ENCODE measurements around the gene ZEB1.
"Not testable (repeated sequence)": the region's sequence is repeated elsewhere in the genome, so short reads cannot be mapped to it uniquely, and the experiment has no call there.

Gene ZEB1

DNA sequence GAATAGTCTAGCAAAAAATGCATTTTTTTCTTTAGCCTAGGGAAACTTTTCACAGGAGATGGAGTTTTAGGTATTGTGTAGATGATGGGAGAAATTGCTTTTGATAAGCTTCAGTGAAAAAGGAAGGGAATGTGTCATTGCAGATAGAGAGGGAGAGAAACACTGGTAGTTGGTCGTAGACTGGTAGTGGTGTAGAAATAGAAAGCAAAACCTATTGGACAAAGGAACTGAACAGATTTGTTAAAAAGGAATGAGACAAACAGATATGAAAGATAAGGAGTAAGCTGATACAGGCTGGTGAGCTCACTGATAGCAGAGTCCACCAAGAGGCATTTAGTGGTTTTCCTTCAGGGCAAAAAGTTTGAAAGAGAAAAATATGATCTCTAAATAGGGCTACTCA, 94.3 kb downstream of the ZEB1 start:
- Histone ChIP-seq H3K36me3 (ENCODE audit: control insufficient read depth, insufficient read depth, low read length) (no peaks in the 10 kb centered on the region), H3K9ac (ENCODE audit: low read length) (no peak overlapping the region), H3K4me1 (ENCODE audit: control insufficient read depth, insufficient read depth, low read length) (no peaks in the 10 kb centered on the region), H3K27ac (ENCODE audit: low read depth, low read length) (no peak overlapping the region), H3K27me3 (ENCODE audit: control insufficient read depth, insufficient read depth, low read length) (no peaks in the 10 kb centered on the region), H3K4me3 (ENCODE audit: low read length) (no peak overlapping the region)

DNA sequence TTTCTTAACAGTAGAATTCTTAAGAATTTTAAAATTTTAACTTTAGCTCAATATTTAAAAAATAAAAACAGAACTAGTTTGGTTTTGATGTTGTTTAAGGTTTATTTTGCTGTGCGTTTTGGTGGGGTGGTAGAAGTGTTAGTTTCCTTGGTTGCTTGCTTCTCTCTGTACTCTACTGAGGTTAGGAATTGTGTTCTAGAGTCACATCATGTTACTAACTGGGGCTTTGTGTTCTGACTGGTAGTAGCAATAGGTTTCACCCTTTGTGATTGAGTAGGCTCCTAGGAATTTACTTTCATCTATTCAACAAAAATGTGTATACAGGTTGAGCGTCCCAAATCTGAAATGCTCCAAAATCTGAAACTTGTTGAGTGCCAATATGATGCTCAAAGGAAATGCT, 99.5 kb downstream of the ZEB1 start:
- Histone ChIP-seq H3K36me3 (ENCODE audit: control insufficient read depth, insufficient read depth, low read length) (no peaks in the 10 kb centered on the region), H3K27ac (ENCODE audit: low read depth, low read length) (no peak overlapping the region), H3K4me3 (ENCODE audit: low read length) (no peak overlapping the region), H3K4me1 (ENCODE audit: control insufficient read depth, insufficient read depth, low read length) (peaks cover 8% of the 10 kb centered on the region), H3K27me3 (ENCODE audit: control insufficient read depth, insufficient read depth, low read length) (no peaks in the 10 kb centered on the region), H3K9ac (ENCODE audit: low read length) (no peak overlapping the region)

DNA sequence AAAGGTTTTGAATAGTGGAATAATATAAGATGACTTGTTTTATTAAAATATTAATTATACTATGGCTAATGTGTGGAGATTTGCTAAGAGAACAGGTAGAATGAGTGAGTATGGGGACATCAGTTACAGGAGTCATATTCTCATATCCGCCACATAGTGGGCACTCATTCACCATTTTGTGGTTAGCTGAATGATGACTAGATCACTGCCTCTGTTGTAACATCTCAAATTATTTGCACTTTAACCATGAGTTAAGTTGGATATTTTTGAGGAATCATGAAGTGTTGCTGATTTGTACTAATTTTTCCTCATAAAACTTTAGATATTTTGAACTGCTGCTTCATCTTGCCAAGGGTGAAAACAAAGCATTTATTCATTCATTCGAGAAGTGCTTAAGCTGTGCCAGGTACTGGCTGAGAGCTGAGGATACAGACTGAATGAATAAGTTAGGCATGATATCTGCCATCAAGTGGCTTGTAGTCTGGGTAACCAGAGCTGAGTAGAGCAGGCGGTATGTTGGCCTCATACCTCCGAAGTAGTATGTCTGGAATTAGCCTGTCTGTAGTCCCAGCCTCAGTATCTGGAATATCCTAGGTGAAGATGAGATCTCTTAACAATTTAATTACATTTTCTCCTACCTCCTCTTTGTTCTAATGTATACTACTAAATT, 100.5 kb downstream of the ZEB1 start:
- H3K27me3 ChIP-seq (ENCODE audit: control insufficient read depth, insufficient read depth, low read length) = no peaks in the 10 kb centered on the region
- peaks cover 8% of the 10 kb centered on the region for H3K4me1 ChIP-seq (ENCODE audit: control insufficient read depth, insufficient read depth, low read length)
- H3K27ac ChIP-seq (ENCODE audit: low read depth, low read length) = no peak overlapping the region
- H3K36me3 ChIP-seq (ENCODE audit: control insufficient read depth, insufficient read depth, low read length) = no peaks in the 10 kb centered on the region
- no peak overlapping the region for H3K4me3 ChIP-seq (ENCODE audit: low read length)
- H3K9ac ChIP-seq (ENCODE audit: low read length) = no peak overlapping the region

DNA sequence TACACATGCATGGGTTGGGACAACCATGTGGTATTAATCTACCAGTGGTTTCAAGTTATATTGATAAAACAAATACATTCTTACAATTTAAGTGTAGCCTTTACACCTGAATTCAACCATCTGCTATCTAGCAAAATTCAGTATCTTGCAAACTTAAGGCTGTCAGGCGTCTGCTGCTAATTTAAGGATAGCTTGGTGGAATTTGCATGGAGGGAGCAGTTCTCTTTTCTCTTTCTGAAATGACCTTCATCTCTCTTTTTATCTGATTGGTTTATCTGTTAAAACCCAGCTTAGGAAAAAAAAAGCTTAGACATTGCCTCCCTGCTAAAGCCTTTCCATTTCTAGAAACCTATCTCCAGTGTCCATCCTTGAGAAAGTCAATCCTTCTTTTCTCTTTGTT, 102.3 kb downstream of the ZEB1 start:
- no peaks in the 10 kb centered on the region for H3K27me3 ChIP-seq (ENCODE audit: control insufficient read depth, insufficient read depth, low read length)
- no peaks in the 10 kb centered on the region for H3K36me3 ChIP-seq (ENCODE audit: control insufficient read depth, insufficient read depth, low read length)
- no peak overlapping the region for H3K4me3 ChIP-seq (ENCODE audit: low read length)
- H3K9ac ChIP-seq (ENCODE audit: low read length) = no peak overlapping the region
- H3K4me1 ChIP-seq (ENCODE audit: control insufficient read depth, insufficient read depth, low read length) = peaks cover 10% of the 10 kb centered on the region
- no peak overlapping the region for H3K27ac ChIP-seq (ENCODE audit: low read depth, low read length)

DNA sequence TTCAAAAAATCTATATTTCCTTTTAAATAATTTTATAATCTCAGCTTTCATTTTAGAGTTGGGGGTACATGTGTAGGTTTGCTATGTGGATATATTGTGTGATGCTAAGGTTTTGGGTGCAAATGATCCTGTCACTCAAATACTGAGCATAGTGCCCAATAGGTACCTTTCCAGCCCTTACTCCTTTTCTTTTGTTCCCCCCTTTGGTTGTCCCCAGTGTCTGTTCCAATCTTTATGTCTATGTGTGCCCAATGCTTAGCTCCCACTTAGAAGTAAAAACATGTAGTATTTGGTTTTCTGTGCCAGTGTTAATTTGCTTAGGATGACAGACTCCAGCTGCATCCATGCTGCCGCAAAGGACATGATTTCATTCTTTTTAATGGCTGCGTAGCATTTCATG, 103.6 kb downstream of the ZEB1 start:
- no peaks in the 10 kb centered on the region for H3K27me3 ChIP-seq (ENCODE audit: control insufficient read depth, insufficient read depth, low read length)
- no peak overlapping the region for H3K9ac ChIP-seq (ENCODE audit: low read length)
- no peak overlapping the region for H3K4me3 ChIP-seq (ENCODE audit: low read length)
- H3K36me3 ChIP-seq (ENCODE audit: control insufficient read depth, insufficient read depth, low read length) = no peaks in the 10 kb centered on the region
- peaks cover 10% of the 10 kb centered on the region for H3K4me1 ChIP-seq (ENCODE audit: control insufficient read depth, insufficient read depth, low read length)
- no peak overlapping the region for H3K27ac ChIP-seq (ENCODE audit: low read depth, low read length)

DNA sequence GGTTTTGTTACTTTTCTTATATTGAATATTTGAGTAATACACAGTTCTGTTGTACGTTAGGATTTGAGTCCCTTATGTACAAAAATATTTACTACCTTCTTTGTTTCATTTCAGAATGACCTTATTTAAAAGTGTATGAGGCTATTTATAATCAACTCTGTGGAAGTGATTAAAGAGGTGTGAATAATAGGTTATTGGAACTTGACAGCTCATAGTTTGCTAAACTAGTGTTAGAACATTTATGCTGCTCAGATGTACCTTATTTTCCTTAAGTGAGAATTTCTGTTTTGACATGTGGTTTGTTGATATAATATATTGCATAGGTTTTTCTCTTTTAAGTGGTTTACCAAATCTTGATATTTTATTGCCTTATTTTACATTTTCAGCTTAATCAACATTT, 105.5 kb downstream of the ZEB1 start:
- no peak overlapping the region for H3K27ac ChIP-seq (ENCODE audit: low read depth, low read length)
- no peaks in the 10 kb centered on the region for H3K27me3 ChIP-seq (ENCODE audit: control insufficient read depth, insufficient read depth, low read length)
- H3K9ac ChIP-seq (ENCODE audit: low read length) = no peak overlapping the region
- H3K4me1 ChIP-seq (ENCODE audit: control insufficient read depth, insufficient read depth, low read length) = peaks cover 10% of the 10 kb centered on the region
- H3K4me3 ChIP-seq (ENCODE audit: low read length) = no peak overlapping the region
- no peaks in the 10 kb centered on the region for H3K36me3 ChIP-seq (ENCODE audit: control insufficient read depth, insufficient read depth, low read length)

DNA sequence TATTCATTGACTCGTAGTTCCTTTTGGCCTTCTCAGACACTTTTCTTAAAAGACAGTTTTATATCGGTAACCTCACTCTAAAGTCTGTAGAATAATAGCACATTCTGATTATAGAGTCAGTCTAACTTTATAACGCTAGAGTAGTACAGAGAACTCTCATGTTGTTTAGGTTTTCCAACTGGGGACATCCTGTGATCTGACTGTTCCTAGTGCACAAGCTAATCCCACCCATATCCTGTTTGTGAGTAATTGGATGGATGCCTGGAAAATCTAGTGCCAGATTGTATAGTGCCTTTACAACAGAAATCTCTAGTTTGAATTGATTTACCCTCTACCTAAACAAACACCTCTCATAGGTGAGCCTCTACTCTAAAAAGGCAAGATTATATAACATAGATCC, 107.4 kb downstream of the ZEB1 start:
- H3K27me3 ChIP-seq (ENCODE audit: control insufficient read depth, insufficient read depth, low read length) = no peaks in the 10 kb centered on the region
- peaks cover 7% of the 10 kb centered on the region for H3K4me1 ChIP-seq (ENCODE audit: control insufficient read depth, insufficient read depth, low read length)
- no peak overlapping the region for H3K9ac ChIP-seq (ENCODE audit: low read length)
- no peak overlapping the region for H3K27ac ChIP-seq (ENCODE audit: low read depth, low read length)
- H3K36me3 ChIP-seq (ENCODE audit: control insufficient read depth, insufficient read depth, low read length) = no peaks in the 10 kb centered on the region
- no peak overlapping the region for H3K4me3 ChIP-seq (ENCODE audit: low read length)

DNA sequence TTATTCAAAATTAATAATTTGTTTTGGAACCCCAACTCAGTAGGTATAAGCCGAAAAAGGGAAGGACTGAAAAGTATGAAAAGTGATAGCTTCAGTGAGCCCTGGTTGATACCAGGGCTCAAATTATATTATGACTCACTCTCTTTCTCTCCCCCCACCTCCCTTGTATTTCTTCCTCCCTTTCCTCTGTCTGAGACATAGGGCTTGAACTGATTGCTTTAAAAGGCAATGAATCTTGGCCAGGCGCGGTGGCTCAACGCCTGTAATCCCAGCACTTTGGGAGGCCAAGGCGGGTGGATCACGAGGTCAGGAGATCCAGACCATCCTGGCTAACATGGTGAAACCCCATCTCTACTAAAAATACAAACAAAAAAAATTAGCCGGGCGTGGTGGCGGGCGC, 108.3 kb downstream of the ZEB1 start:
- H3K4me3 ChIP-seq (ENCODE audit: low read length); H3K4me1 ChIP-seq (ENCODE audit: control insufficient read depth, insufficient read depth, low read length); H3K36me3 ChIP-seq (ENCODE audit: control insufficient read depth, insufficient read depth, low read length); H3K27ac ChIP-seq (ENCODE audit: low read depth, low read length); H3K9ac ChIP-seq (ENCODE audit: low read length); H3K27me3 ChIP-seq (ENCODE audit: control insufficient read depth, insufficient read depth, low read length): not testable (repeated sequence)

DNA sequence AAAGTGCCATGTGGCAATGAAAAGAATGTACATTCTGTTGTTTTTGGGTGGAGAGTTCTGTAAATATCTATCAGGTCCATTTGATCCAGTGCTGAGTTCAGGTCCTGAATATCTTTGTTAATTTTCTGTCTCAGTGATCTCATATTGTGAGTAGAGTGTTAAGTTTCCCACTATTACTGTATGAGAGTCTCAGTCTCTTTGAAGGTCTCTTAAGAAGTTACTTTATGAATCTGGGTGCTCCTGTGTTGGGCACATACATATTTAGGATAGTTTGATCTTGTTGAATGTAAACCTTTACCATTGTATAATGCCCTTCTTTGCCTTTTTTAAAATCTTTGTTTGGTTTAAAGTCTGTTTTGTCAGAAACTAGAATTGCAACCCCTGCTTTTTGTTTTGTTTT, 109.5 kb downstream of the ZEB1 start:
- not testable (repeated sequence) for H3K27me3 ChIP-seq (ENCODE audit: control insufficient read depth, insufficient read depth, low read length); H3K4me3 ChIP-seq (ENCODE audit: low read length); H3K9ac ChIP-seq (ENCODE audit: low read length); H3K36me3 ChIP-seq (ENCODE audit: control insufficient read depth, insufficient read depth, low read length); H3K27ac ChIP-seq (ENCODE audit: low read depth, low read length); H3K4me1 ChIP-seq (ENCODE audit: control insufficient read depth, insufficient read depth, low read length)

DNA sequence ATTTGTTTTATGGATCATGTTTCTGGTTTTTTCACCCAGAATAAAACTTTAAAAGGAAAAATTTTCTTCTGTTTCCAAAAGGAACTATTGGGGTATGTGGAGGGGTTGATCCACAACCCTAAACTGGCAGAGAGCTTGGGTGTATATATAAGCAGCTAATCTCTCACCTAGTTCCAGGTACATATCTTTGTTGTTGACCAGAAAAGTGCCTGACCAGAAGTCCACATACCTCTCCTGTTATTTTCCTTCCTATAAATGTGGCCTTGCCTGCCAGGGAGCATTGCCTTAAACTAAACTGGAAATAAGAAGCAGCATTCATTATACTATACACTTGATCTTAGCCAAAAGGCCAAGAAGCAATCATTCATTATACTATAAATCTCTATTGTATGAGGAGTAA, 112.0 kb downstream of the ZEB1 start:
- Histone ChIP-seq H3K4me1 (ENCODE audit: control insufficient read depth, insufficient read depth, low read length) (peaks cover 4% of the 10 kb centered on the region), H3K4me3 (ENCODE audit: low read length) (no peak overlapping the region), H3K27me3 (ENCODE audit: control insufficient read depth, insufficient read depth, low read length) (no peaks in the 10 kb centered on the region), H3K36me3 (ENCODE audit: control insufficient read depth, insufficient read depth, low read length) (no peaks in the 10 kb centered on the region), H3K9ac (ENCODE audit: low read length) (no peak overlapping the region), H3K27ac (ENCODE audit: low read depth, low read length) (no peak overlapping the region)

DNA sequence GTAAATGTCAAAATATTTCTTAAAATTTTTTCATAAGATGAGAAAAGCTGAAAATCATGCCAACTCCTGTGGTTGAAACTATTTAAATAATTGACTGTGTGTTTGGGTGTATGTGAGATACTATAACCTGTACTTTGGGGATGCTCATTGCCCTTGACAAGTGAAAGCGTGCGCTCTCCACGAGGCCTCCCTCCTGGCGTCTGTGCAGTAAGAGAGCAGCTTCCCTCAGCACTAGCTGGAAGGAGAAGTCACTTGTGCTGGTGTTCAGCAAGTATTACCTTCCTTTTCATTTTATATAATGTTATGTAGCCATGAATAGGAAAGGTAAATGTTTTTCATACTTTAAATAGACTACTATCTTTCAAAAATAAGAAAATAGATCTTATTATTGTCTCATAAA, 118.9 kb downstream of the ZEB1 start:
- H3K9ac ChIP-seq (ENCODE audit: low read length) = no peak overlapping the region
- H3K27ac ChIP-seq (ENCODE audit: low read depth, low read length) = no peak overlapping the region
- no peaks in the 10 kb centered on the region for H3K27me3 ChIP-seq (ENCODE audit: control insufficient read depth, insufficient read depth, low read length)
- H3K4me3 ChIP-seq (ENCODE audit: low read length) = no peak overlapping the region
- no peaks in the 10 kb centered on the region for H3K36me3 ChIP-seq (ENCODE audit: control insufficient read depth, insufficient read depth, low read length)
- no peaks in the 10 kb centered on the region for H3K4me1 ChIP-seq (ENCODE audit: control insufficient read depth, insufficient read depth, low read length)

DNA sequence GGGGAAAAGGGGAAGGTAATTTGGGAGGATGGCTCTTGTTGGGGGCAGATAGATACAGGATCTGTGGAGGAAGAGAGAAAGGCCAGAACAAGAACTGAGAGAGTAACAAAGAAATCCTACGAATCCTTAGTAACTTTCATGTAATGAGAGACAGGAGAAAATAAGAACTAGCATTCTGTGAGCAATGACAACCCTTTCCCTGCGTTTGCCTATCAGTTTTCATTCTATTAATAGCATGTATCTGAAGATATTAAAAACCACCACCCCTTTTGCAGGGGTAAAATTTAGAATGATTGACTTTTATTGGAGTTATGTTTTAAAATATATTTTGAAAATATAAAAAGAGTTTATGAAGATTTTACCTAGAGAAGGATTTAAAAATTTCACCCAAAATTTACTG, 132.8 kb downstream of the ZEB1 start:
- Histone ChIP-seq H3K4me3 (ENCODE audit: low read length) (no peak overlapping the region), H3K4me1 (ENCODE audit: control insufficient read depth, insufficient read depth, low read length) (peaks cover 2% of the 10 kb centered on the region), H3K9ac (ENCODE audit: low read length) (no peak overlapping the region), H3K36me3 (ENCODE audit: control insufficient read depth, insufficient read depth, low read length) (no peaks in the 10 kb centered on the region), H3K27me3 (ENCODE audit: control insufficient read depth, insufficient read depth, low read length) (no peaks in the 10 kb centered on the region), H3K27ac (ENCODE audit: low read depth, low read length) (no peak overlapping the region)

DNA sequence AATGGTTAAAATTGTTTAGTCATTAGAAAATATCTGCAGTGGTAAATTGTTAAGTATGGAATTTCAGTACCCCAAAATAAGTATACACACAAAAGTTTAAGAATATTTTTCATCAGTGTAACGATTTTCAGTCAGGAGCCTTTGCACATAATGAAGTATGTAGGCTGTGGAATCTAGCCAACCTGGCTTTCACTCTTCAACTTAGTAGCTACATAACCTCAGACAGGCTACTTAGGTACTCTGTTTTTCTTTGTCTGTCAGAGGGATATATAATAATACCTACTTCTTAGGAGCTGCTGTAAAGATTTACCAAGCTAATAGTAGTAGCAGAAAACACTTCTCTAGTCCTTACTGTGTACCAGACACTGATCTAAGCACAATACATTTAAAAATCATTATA, 137.5 kb downstream of the ZEB1 start:
- Histone ChIP-seq H3K4me1 (ENCODE audit: control insufficient read depth, insufficient read depth, low read length) (peaks cover 11% of the 10 kb centered on the region), H3K27me3 (ENCODE audit: control insufficient read depth, insufficient read depth, low read length) (no peaks in the 10 kb centered on the region), H3K9ac (ENCODE audit: low read length) (no peak overlapping the region), H3K27ac (ENCODE audit: low read depth, low read length) (no peak overlapping the region), H3K4me3 (ENCODE audit: low read length) (no peak overlapping the region), H3K36me3 (ENCODE audit: control insufficient read depth, insufficient read depth, low read length) (no peaks in the 10 kb centered on the region)

All from rectal smooth muscle tissue (tissue), 1 donor.